22Rv1 (cell line): ENCODE results near the gene SH3BP4.

ENCODE experiments used
- H3K27ac ChIP-seq: fragments of 450-650 bp; 2 replicates; pipeline ENCODE4 v1.5.1; 2017
- ZFX ChIP-seq: fragments of 450-650 bp; IDR thresholded peaks from 2 replicates; pipeline ENCODE4 v1.6.1; 2017; ENCODE audit warnings: antibody characterized with exemption, borderline replicate concordance
- TF ChIP-seq, protein P1 (sequence below): fragments of 450-650 bp; IDR thresholded peaks from 2 replicates; pipeline ENCODE4 v1.5.1; 2017; ENCODE audit warnings: mild to moderate bottlenecking

SH3BP4 gene

DNA sequence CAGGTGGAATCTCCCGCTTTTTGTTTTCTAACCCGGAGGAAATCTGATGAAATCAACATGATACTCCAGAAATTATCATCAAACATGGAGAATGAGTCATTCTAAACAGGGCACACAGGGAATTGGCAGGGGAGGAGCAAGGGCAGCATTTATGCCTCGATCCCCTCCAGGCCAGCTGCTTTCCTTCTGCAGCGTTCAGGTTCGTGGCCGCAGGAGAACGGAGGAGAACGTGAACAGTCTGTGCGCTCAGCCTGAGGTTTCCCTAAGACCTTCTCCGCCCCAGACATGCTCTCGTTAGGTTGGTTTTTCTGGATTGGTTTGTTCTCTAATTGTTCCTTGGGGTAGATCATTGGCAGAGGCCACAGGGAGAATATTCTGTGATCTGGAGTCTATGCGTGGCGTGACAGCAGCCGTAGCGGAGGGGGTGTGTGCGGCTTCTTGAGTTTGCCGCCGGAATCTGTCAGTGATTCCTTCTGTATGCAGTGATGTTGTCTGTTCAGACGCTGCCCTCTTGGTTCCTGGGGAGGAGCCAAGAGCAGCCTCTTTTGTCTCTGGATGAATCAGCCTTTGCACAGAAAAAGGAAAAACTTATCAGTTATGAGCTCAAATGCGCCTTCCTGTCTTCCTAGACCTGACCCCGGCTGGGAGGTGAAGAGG, 75.9 kb downstream of the SH3BP4 start:
- H3K27ac ChIP-seq: peak overlapping the region; percentile 46; the same call in 1 of the 2 replicates
- TF ChIP-seq ZFX: no peak
- TF ChIP-seq, protein P1, sequence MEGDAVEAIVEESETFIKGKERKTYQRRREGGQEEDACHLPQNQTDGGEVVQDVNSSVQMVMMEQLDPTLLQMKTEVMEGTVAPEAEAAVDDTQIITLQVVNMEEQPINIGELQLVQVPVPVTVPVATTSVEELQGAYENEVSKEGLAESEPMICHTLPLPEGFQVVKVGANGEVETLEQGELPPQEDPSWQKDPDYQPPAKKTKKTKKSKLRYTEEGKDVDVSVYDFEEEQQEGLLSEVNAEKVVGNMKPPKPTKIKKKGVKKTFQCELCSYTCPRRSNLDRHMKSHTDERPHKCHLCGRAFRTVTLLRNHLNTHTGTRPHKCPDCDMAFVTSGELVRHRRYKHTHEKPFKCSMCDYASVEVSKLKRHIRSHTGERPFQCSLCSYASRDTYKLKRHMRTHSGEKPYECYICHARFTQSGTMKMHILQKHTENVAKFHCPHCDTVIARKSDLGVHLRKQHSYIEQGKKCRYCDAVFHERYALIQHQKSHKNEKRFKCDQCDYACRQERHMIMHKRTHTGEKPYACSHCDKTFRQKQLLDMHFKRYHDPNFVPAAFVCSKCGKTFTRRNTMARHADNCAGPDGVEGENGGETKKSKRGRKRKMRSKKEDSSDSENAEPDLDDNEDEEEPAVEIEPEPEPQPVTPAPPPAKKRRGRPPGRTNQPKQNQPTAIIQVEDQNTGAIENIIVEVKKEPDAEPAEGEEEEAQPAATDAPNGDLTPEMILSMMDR: no peak

DNA sequence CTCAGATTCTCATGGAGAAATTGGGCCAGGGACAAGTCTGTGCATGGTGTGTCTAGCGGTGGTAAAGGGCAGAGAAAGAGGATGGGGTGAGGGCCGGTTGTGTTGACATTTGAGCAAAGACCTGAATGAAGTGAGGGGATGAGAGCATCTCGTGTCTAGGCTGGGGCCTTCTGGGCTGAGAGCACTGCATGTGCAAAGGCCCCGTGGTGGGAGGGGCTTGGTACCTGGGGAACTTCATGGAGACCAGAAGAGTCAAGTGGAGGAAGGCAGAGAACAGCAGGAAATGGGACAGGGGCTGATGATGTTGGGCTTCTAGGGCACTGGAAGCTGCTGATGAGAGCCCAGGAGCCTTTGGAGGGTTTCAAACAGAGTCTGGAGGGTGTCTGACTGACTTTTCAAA, 76.8 kb downstream of the SH3BP4 start:
- TF ChIP-seq, protein P1: no peak
- no peak for TF ChIP-seq ZFX
- H3K27ac ChIP-seq: no peak overlapping the region

DNA sequence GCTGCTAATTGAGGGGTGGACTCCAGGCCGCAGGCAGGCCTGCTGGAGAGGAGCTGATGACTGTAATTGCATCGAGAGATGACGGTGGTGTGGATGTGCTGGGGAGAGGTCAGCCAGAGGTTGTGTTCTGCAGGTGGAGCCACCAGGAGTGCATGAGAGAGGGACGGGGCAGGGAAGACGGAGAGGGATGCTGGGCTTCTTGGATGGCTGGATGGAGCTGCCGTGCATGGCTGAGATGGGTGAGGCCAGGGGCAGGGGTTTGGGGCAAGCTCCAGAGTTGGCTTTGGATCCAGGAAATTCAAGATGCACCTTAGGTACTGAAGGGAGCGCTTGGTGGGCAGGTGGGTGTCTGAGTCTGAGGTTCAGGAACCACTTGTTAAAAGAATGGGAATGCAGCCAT, 77.2 kb downstream of the SH3BP4 start:
- H3K27ac ChIP-seq: no peak overlapping the region
- no peak for TF ChIP-seq ZFX
- TF ChIP-seq, protein P1: no peak

DNA sequence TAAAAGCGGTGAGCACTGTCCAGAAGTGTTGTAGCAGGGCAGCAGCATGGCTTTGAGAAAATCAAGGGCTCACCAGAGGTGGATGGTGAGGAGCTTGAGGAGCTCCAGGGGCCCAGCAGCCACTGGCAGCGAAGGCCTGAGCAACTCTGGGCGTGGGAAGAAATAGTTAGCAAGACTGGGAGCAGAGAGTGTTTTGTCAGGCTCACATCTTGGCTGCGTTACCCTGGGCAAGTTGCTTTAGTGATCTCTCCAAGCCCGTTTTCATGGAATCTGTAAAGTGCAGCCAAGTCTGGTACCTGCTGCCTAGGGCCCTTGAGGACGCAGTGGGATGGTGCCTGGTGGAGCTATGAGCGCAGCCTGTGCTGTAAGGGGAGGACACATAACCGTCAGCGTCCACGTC, 78.3 kb downstream of the SH3BP4 start:
- TF ChIP-seq, protein P1: no peak
- TF ChIP-seq ZFX: no peak
- no peak overlapping the region for H3K27ac ChIP-seq

DNA sequence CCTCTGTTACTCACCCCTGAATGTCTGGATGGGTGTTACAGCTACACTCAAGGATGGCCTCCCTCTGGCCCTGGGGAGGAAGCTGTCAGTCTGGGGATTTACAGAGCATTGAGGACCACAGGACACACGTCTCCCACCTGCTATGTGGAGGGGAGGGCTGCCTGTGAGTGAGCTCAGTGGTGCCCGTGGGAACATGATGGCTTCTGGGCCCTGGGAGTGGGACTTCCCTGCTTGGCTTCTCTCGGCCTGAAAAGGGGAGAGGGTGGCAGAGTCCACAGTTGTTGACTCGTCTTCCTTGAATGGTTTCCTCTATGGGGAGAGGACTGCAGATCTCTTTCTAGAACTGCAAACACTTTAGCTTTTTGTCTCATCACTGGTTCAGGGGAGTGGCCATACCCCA, 79.1 kb downstream of the SH3BP4 start:
- no peak overlapping the region for H3K27ac ChIP-seq
- no peak for TF ChIP-seq ZFX
- TF ChIP-seq, protein P1: no peak

DNA sequence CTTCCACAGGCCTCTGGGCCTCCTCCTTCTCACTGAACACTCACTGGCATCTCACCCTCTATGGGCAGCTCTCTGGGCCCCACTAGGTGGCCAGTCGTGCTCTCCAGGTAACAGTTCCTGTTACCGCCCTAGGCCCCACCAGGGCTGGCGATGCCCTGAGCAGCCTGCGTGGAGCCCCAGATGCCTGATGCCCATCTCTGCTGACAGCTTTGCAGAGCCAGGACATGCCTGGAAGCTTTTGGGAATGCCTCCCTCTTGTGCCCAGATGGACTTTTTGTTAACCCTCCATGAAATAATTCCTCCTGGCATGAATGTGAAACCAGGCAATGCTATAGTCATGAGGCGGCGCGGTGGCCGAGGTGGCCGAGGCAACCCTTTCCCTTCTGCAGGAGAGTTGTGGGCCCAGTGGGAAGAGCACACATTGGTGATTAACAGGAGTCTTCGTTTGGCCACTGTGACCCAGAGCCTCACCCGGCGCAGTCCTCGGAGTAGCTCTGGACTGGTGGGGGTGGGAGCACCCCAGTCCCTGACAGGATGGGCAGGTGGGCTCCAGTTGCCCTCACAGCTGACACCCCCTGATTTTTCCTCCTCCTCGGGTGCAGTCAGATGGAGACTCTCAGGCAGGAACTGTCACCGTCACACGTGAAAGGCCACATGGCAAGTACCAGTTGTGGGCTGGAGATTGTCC, 80.0 kb downstream of the SH3BP4 start:
- no peak overlapping the region for H3K27ac ChIP-seq
- TF ChIP-seq, protein P1: no peak
- TF ChIP-seq ZFX: no peak

DNA sequence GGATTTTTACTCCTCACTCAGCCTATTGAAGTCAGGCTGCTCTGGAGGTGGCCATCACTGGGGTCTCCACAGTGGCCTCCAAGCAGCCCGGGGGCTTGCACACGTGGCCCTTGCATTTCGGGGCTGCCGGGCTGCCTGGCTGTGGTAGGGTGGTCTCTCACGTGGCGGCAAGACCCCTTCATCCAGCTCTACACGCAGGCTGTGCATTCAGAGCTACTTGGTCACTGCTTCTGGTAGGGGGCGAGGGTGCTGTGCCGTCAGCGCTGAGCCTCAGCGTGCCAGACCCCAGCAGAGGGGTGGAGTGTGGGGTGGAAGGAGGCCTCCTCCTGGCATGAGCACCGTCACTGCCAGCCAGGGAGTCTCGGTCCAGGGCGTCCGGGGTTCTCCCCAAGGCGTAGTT, 80.6 kb downstream of the SH3BP4 start:
- TF ChIP-seq ZFX: no peak
- TF ChIP-seq, protein P1: no peak

More for the DNA sequence above, 80.6 kb downstream of the SH3BP4 start:
- no peak overlapping the region for H3K27ac ChIP-seq
